ENCODE measurements around the gene FBLN1.

DNA sequence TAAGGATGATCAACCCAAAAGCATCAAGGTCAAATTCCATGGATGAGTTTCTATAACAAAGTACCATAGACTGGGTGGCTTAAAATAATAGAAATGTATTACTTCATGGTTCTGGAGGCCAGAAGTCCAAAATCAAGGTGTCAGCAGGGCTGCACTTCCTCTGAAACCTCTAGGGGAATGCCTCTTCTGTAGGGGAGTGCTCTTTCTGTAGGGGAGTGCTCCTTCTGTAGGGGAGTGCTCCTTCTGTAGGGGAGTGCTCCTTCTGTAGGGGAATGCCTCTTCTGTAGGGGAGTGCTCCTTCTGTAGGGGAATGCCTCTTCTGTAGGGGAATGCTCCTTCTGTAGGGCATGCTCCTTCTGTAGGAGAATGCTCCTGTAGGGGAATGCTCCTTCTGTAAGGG, 65.5 kb downstream of the FBLN1 start:
- TF ChIP-seq POLR2AphosphoS5 (IDR thresholded peaks at IDR 0.05; ENCODE audit: low read depth, low read length) (no peak), EZH2phosphoT487 (IDR thresholded peaks at IDR 0.05; ENCODE audit: borderline replicate concordance, low read depth) (no peak), CTCF (IDR thresholded peaks at IDR 0.05) (no peak), TAF1 (IDR thresholded peaks at IDR 0.05; ENCODE audit: borderline replicate concordance, low read depth, low read length) (no peak), USF2 (IDR thresholded peaks at IDR 0.05; ENCODE audit: borderline replicate concordance, low read depth, low read length) (no peak), FOXJ3 (CRISPR knock-in tag; IDR thresholded peaks at IDR 0.05) (no peak), RAD21 (IDR thresholded peaks at IDR 0.05; ENCODE audit: low read length) (no peak), RCOR1 (IDR thresholded peaks at IDR 0.05; ENCODE audit: low read length) (no peak), GABPA (IDR thresholded peaks at IDR 0.05; ENCODE audit: low read depth) (no peak), RXRA (IDR thresholded peaks at IDR 0.05; ENCODE audit: borderline replicate concordance, low read depth) (no peak)
- TF ChIP-seq, protein P1, sequence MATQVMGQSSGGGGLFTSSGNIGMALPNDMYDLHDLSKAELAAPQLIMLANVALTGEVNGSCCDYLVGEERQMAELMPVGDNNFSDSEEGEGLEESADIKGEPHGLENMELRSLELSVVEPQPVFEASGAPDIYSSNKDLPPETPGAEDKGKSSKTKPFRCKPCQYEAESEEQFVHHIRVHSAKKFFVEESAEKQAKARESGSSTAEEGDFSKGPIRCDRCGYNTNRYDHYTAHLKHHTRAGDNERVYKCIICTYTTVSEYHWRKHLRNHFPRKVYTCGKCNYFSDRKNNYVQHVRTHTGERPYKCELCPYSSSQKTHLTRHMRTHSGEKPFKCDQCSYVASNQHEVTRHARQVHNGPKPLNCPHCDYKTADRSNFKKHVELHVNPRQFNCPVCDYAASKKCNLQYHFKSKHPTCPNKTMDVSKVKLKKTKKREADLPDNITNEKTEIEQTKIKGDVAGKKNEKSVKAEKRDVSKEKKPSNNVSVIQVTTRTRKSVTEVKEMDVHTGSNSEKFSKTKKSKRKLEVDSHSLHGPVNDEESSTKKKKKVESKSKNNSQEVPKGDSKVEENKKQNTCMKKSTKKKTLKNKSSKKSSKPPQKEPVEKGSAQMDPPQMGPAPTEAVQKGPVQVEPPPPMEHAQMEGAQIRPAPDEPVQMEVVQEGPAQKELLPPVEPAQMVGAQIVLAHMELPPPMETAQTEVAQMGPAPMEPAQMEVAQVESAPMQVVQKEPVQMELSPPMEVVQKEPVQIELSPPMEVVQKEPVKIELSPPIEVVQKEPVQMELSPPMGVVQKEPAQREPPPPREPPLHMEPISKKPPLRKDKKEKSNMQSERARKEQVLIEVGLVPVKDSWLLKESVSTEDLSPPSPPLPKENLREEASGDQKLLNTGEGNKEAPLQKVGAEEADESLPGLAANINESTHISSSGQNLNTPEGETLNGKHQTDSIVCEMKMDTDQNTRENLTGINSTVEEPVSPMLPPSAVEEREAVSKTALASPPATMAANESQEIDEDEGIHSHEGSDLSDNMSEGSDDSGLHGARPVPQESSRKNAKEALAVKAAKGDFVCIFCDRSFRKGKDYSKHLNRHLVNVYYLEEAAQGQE (IDR thresholded peaks at IDR 0.05; ENCODE audit: low read depth, low read length), result no peak
- TF ChIP-seq, protein P2, sequence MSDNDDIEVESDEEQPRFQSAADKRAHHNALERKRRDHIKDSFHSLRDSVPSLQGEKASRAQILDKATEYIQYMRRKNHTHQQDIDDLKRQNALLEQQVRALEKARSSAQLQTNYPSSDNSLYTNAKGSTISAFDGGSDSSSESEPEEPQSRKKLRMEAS (IDR thresholded peaks at IDR 0.05; ENCODE audit: low read depth), result no peak
- TF ChIP-seq, protein P3, sequence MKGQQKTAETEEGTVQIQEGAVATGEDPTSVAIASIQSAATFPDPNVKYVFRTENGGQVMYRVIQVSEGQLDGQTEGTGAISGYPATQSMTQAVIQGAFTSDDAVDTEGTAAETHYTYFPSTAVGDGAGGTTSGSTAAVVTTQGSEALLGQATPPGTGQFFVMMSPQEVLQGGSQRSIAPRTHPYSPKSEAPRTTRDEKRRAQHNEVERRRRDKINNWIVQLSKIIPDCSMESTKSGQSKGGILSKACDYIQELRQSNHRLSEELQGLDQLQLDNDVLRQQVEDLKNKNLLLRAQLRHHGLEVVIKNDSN (IDR thresholded peaks at IDR 0.05; ENCODE audit: borderline replicate concordance, low read depth), result no peak
